Measurements from ENCODE around the gene ASCC1.

The ASCC1 gene

DNA sequence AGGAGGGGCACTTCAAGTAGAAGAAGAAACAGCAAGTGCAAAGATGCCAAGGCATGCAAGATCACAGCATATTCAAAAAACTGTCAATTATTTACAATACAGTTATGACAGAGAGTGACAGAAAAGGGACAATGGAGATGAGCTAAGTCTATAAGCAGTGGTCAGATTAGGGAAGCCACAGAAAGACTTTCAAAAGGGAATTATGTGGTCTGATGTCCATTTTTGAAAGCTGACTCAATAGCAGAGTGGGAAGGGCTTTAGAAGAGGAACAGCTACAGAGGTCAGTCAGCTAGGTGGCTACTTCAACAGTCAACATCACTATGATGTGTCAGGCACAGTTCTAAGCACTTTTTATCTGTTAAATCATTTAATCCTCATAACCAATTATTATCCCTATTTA is 82.6 kb downstream of the ASCC1 start:
- H3K4me2 ChIP-seq (ENCODE audit: low read depth, low read length) = peak overlapping the region; percentile 76; the same call in 1 of the 2 replicates
- no peaks in the 10 kb centered on the region for H3K79me2 ChIP-seq (ENCODE audit: low read length)

DNA sequence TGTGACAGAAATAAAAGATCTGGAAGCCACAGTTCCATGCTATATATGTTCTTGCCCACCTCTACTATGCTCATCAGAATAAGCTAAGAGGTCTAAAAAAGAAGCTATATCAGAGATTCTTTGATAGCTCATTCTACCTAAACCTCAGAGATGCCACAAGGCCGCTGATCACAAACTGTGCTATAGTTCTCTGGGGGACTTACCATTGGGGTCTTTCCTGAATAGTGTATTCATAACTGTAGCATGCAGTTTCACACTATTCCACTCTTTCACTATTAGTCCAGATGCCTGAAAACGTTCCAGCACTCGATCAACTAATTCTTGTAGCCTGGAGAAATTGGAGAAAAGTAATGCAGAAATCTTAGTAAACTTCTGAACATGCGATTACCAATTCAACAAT is 83.2 kb downstream of the ASCC1 start:
- H3K9ac ChIP-seq (ENCODE audit: low read length) = no peak overlapping the region
- H3K27me3 ChIP-seq (replicated peaks; ENCODE audit: insufficient read depth, low read length) = no peaks in the 10 kb centered on the region
- no peaks in the 10 kb centered on the region for H3K79me2 ChIP-seq (ENCODE audit: low read length)
- H3K4me3 ChIP-seq (ENCODE audit: low read length) = peak overlapping the region; percentile 42; the same call in 1 of the 2 replicates
- no peak overlapping the region; the same call in 1 of the 2 replicates for H3K27ac ChIP-seq (ENCODE audit: low read length)
- H3F3A ChIP-seq (ENCODE audit: insufficient read depth, low read length) = peaks cover 18% of the 10 kb centered on the region
- DNase-seq = no peak
- H4K20me1 ChIP-seq (ENCODE audit: insufficient read depth, low read length) = no peaks in the 10 kb centered on the region
- no peaks in the 10 kb centered on the region for H3K9me3 ChIP-seq (replicated peaks; ENCODE audit: insufficient read depth, low read length)
- H3K36me3 ChIP-seq (replicated peaks; ENCODE audit: insufficient read depth, low read length) = no peaks in the 10 kb centered on the region
- peak overlapping the region; percentile 76 for H3K4me2 ChIP-seq (ENCODE audit: low read depth, low read length)
- no peak for TF ChIP-seq EZH2phosphoT487 (IDR thresholded peaks at IDR 0.05; ENCODE audit: low read length)
- TF ChIP-seq EZH2 (optimal IDR thresholded peaks at IDR 0.05; ENCODE audit: low read depth, low read length) = no peak
- TF ChIP-seq, protein P1, sequence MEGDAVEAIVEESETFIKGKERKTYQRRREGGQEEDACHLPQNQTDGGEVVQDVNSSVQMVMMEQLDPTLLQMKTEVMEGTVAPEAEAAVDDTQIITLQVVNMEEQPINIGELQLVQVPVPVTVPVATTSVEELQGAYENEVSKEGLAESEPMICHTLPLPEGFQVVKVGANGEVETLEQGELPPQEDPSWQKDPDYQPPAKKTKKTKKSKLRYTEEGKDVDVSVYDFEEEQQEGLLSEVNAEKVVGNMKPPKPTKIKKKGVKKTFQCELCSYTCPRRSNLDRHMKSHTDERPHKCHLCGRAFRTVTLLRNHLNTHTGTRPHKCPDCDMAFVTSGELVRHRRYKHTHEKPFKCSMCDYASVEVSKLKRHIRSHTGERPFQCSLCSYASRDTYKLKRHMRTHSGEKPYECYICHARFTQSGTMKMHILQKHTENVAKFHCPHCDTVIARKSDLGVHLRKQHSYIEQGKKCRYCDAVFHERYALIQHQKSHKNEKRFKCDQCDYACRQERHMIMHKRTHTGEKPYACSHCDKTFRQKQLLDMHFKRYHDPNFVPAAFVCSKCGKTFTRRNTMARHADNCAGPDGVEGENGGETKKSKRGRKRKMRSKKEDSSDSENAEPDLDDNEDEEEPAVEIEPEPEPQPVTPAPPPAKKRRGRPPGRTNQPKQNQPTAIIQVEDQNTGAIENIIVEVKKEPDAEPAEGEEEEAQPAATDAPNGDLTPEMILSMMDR (IDR thresholded peaks at IDR 0.05; ENCODE audit: low read length) = no peak
- no peaks in the 10 kb centered on the region for H3K9me2 ChIP-seq (replicated peaks; ENCODE audit: insufficient read depth, low read length)
- no peak overlapping the region for H2AFZ ChIP-seq (ENCODE audit: low read length)
- H3K4me1 ChIP-seq (ENCODE audit: low read length) = peaks cover 30% of the 10 kb centered on the region

More for the DNA sequence above, 82.6 kb downstream of the ASCC1 start:
- Histone ChIP-seq H3K4me3 (ENCODE audit: low read length) (no peak overlapping the region), H3K9me3 (replicated peaks; ENCODE audit: insufficient read depth, low read length) (no peaks in the 10 kb centered on the region), H2AFZ (ENCODE audit: low read length) (no peak overlapping the region), H3K9ac (ENCODE audit: low read length) (no peak overlapping the region), H3F3A (ENCODE audit: insufficient read depth, low read length) (peaks cover 18% of the 10 kb centered on the region), H3K27me3 (replicated peaks; ENCODE audit: insufficient read depth, low read length) (no peaks in the 10 kb centered on the region), H3K4me1 (ENCODE audit: low read length) (peaks cover 30% of the 10 kb centered on the region), H3K27ac (ENCODE audit: low read length) (no peak overlapping the region), H3K9me2 (replicated peaks; ENCODE audit: insufficient read depth, low read length) (no peaks in the 10 kb centered on the region), H3K36me3 (replicated peaks; ENCODE audit: insufficient read depth, low read length) (no peaks in the 10 kb centered on the region), H4K20me1 (ENCODE audit: insufficient read depth, low read length) (no peaks in the 10 kb centered on the region)
- DNase-seq = peak; percentile 56
- TF ChIP-seq EZH2phosphoT487 (IDR thresholded peaks at IDR 0.05; ENCODE audit: low read length) = no peak
- TF ChIP-seq, protein P1 (IDR thresholded peaks at IDR 0.05; ENCODE audit: low read length) = no peak
- no peak for TF ChIP-seq EZH2 (optimal IDR thresholded peaks at IDR 0.05; ENCODE audit: low read depth, low read length)

DNA sequence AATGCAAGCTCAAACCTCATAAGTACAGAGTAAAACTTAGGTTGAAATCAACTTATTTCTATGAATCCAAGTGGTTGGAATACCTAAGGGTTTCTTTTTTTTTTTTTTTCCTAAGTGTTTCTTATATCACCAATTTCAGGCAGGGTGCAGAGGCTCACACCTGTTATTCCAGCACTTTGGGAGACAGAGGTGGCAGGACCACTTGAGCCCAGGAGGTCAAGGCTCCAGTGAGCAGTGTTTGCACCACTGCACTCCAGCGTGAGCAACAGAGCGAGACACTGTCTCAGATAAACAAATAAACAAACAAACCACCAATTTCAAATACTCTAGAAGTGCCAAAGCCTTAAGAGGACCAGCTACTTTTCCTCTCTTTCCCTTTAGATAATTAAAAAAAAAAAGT is 88.5 kb downstream of the ASCC1 start:
- H3K9me3 ChIP-seq (replicated peaks; ENCODE audit: insufficient read depth, low read length) = no peaks in the 10 kb centered on the region
- H3K9me2 ChIP-seq (replicated peaks; ENCODE audit: insufficient read depth, low read length) = no peaks in the 10 kb centered on the region

More for the DNA sequence above, 88.5 kb downstream of the ASCC1 start:
- Histone ChIP-seq H3K4me3 (ENCODE audit: low read length) (no peak overlapping the region), H2AFZ (ENCODE audit: low read length) (no peak overlapping the region), H3K4me1 (ENCODE audit: low read length) (peaks cover 7% of the 10 kb centered on the region), H4K20me1 (ENCODE audit: insufficient read depth, low read length) (no peaks in the 10 kb centered on the region), H3F3A (ENCODE audit: insufficient read depth, low read length) (peaks cover 11% of the 10 kb centered on the region), H3K27me3 (replicated peaks; ENCODE audit: insufficient read depth, low read length) (no peaks in the 10 kb centered on the region), H3K36me3 (replicated peaks; ENCODE audit: insufficient read depth, low read length) (no peaks in the 10 kb centered on the region), H3K4me2 (ENCODE audit: low read depth, low read length) (no peak overlapping the region), H3K9ac (ENCODE audit: low read length) (no peak overlapping the region), H3K79me2 (ENCODE audit: low read length) (no peaks in the 10 kb centered on the region), H3K27ac (ENCODE audit: low read length) (no peak overlapping the region)
- TF ChIP-seq, protein P1 (IDR thresholded peaks at IDR 0.05; ENCODE audit: low read length) = no peak
- no peak for TF ChIP-seq EZH2 (optimal IDR thresholded peaks at IDR 0.05; ENCODE audit: low read depth, low read length)
- TF ChIP-seq EZH2phosphoT487 (IDR thresholded peaks at IDR 0.05; ENCODE audit: low read length) = no peak
- DNase-seq = no peak
